Mesenchymal stem cell (in vitro differentiated cells and primary cell): Measurements from ENCODE around the gene CRK.
"Not testable (repeated sequence)": the region's sequence is repeated elsewhere in the genome, so short reads cannot be mapped to it uniquely, and the experiment has no call there.

ENCODE experiments used
- DNase-seq: peaks from one replicate; pipeline ENCODE4 v3.0.0-alpha.2; 2013
- H2AFZ ChIP-seq: one replicate; pipeline ENCODE4 v1.6.1; 2013; ENCODE audit warnings: low read depth, mild to moderate bottlenecking, control low read depth, inconsistent platforms, low read length, moderate library complexity
- H2AK5ac ChIP-seq: 2 replicates; pipeline ENCODE4 v1.6.1; 2013; ENCODE audit warnings: low read length, moderate library complexity, mild to moderate bottlenecking, inconsistent platforms; ENCODE audit not compliant: severe bottlenecking
- H2BK120ac ChIP-seq: one replicate; pipeline ENCODE4 v1.6.1; 2013; ENCODE audit warnings: low read depth, mild to moderate bottlenecking, inconsistent platforms, low read length, moderate library complexity
- H2BK12ac ChIP-seq, 2 experiments: one replicate each; pipeline ENCODE4 v1.6.1; 2013; ENCODE audit warnings: inconsistent platforms in 2 of 2, low read length in 2 of 2, mild to moderate bottlenecking in 2 of 2, moderate library complexity in 2 of 2, control low read depth in 1 of 2
- H2BK15ac ChIP-seq: one replicate; pipeline ENCODE4 v1.6.1; 2013; ENCODE audit warnings: mild to moderate bottlenecking, low read depth, inconsistent platforms; ENCODE audit not compliant: poor library complexity, severe bottlenecking
- H2BK5ac ChIP-seq: 2 replicates; pipeline ENCODE4 v1.6.1; 2013; ENCODE audit warnings: low read depth, mild to moderate bottlenecking, low read length, control low read depth, inconsistent platforms; ENCODE audit not compliant: poor library complexity, severe bottlenecking
- H3K14ac ChIP-seq, 2 experiments: one replicate each; pipeline ENCODE4 v1.6.1; 2013; ENCODE audit warnings: inconsistent platforms in 2 of 2, low read length in 2 of 2, control low read depth in 1 of 2, mild to moderate bottlenecking in 1 of 2, moderate library complexity in 1 of 2
- H3K18ac ChIP-seq, 2 experiments: one replicate each; pipeline ENCODE4 v1.6.1; 2013; ENCODE audit warnings: inconsistent platforms in 2 of 2, low read length in 2 of 2, control low read depth in 1 of 2, low read depth in 1 of 2, mild to moderate bottlenecking in 1 of 2
- H3K23ac ChIP-seq, 2 experiments: one replicate each; pipeline ENCODE4 v1.6.1; 2013; ENCODE audit warnings: inconsistent platforms in 2 of 2, low read length in 2 of 2, mild to moderate bottlenecking in 2 of 2, moderate library complexity in 2 of 2, control low read depth in 1 of 2
- H3K27ac ChIP-seq: 2 replicates; pipeline ENCODE4 v1.5.1; 2013; ENCODE audit warnings: mild to moderate bottlenecking, moderate library complexity, low read length, control low read depth, inconsistent platforms; ENCODE audit not compliant: poor library complexity, severe bottlenecking
- H3K27me3 ChIP-seq, 2 experiments: 2 replicates each; pipeline versions ENCODE4 v1.6.1 to v1.7.0; 2013; ENCODE audit warnings: low read length in 2 of 2, mild to moderate bottlenecking in 2 of 2, moderate library complexity in 2 of 2, control low read depth in 1 of 2, inconsistent platforms in 1 of 2; ENCODE audit not compliant: control insufficient read depth in 1 of 2, insufficient read depth in 1 of 2
- H3K36me3 ChIP-seq, 2 experiments: 2 replicates each; pipeline versions ENCODE4 v1.6.1 to v1.7.0; 2013; ENCODE audit warnings: low read length in 2 of 2, control low read depth in 1 of 2, inconsistent platforms in 1 of 2, low read depth in 1 of 2, mild to moderate bottlenecking in 1 of 2; ENCODE audit not compliant: insufficient read depth in 2 of 2, control insufficient read depth in 1 of 2
- H3K4ac ChIP-seq, 2 experiments: one replicate each; pipeline ENCODE4 v1.6.1; 2013; ENCODE audit warnings: inconsistent platforms in 2 of 2, low read length in 2 of 2, mild to moderate bottlenecking in 2 of 2, moderate library complexity in 2 of 2, control low read depth in 1 of 2, low read depth in 1 of 2
- H3K4me1 ChIP-seq: 2 replicates; pipeline ENCODE4 v1.6.1; 2013; ENCODE audit warnings: low read depth, low read length, control low read depth; ENCODE audit not compliant: control insufficient read depth, insufficient read depth
- H3K4me2 ChIP-seq: 2 replicates; pipeline ENCODE4 v1.6.1; 2013; ENCODE audit warnings: low read length, mild to moderate bottlenecking, inconsistent platforms; ENCODE audit not compliant: poor library complexity, severe bottlenecking
- H3K4me3 ChIP-seq, 2 experiments: 2 replicates each; pipeline versions ENCODE4 v1.5.1 to v1.7.0; 2013; ENCODE audit warnings: low read length in 2 of 2, mild to moderate bottlenecking in 2 of 2, control low read depth in 1 of 2, low read depth in 1 of 2; ENCODE audit not compliant: insufficient read depth in 1 of 2
- H3K79me1 ChIP-seq: replicated peaks from 2 replicates; pipeline ENCODE4 v1.6.1; 2013; ENCODE audit warnings: mild to moderate bottlenecking, control low read depth, low read length, inconsistent platforms; ENCODE audit not compliant: poor library complexity, severe bottlenecking
- H3K9ac ChIP-seq: 2 replicates; pipeline ENCODE4 v1.7.0; 2013; ENCODE audit warnings: mild to moderate bottlenecking, low read length, moderate library complexity
- H3K9me3 ChIP-seq: 2 replicates; pipeline ENCODE4 v1.7.0; 2013; ENCODE audit warnings: mild to moderate bottlenecking, low read length; ENCODE audit not compliant: control insufficient read depth
- H4K8ac ChIP-seq: one replicate; pipeline ENCODE4 v1.6.1; 2013; ENCODE audit warnings: inconsistent platforms, mild to moderate bottlenecking, low read length, moderate library complexity
- H4K91ac ChIP-seq: one replicate; pipeline ENCODE4 v1.6.1; 2013; ENCODE audit warnings: mild to moderate bottlenecking, low read length, inconsistent platforms
- WGBS: methylation state at CpG from one replicate; pipeline ENCODE4 v1.1.7; 2013; ENCODE audit warnings: mixed read lengths; 5-methylcytosine and 5-hydroxymethylcytosine counted together

The CRK gene

GRCh38 chr17:1398931-1399678 lies 56.9 kb downstream of the CRK start:
- Histone ChIP-seq H2AFZ (no peak overlapping the region), H3K4me2 (peak overlapping the region; percentile 87), H3K27me3 (no peaks in the 10 kb centered on the region), H2AK5ac (peak overlapping the region; percentile 95), H3K4me3 (peak overlapping the region; percentile 85 to 98), H3K9me3 (no peaks in the 10 kb centered on the region), H3K27ac (peak overlapping the region; percentile 96), H3K9ac (peak overlapping the region; percentile 94), H2BK15ac (peak overlapping the region; percentile 94), H3K4me1 (peaks cover 9% of the 10 kb centered on the region), H3K36me3 (peaks cover 6 to 10% of the 10 kb centered on the region in 2 experiments), H4K91ac (peak overlapping the region; percentile 84), H4K8ac (peak overlapping the region; percentile 82), H2BK5ac (peak overlapping the region; percentile 39), H3K14ac (peak overlapping the region in 1 of 2 experiments; percentile 56), H2BK12ac (no peak overlapping the region), H3K79me1 (peaks cover 2% of the 10 kb centered on the region), H3K23ac (no peak overlapping the region), H2BK120ac (peak overlapping the region; percentile 97), H3K18ac (peak overlapping the region; percentile 90 to 100), H3K4ac (peak overlapping the region; percentile 45 to 99)
- DNase-seq, result peak; percentile 65
- WGBS, result under 1% methylated on average over 37 of the region's 41 CpGs

- no peak overlapping the region for H3K18ac ChIP-seq
These were observed 58.0 kb downstream of the CRK start for GRCh38 chr17:1398028-1398427.

GRCh38 chr17:1395876-1396665 lies 60.0 kb downstream of the CRK start:
- H2BK5ac ChIP-seq, DNase-seq, H3K9ac ChIP-seq, H3K27me3 ChIP-seq, H3K79me1 ChIP-seq, H2BK15ac ChIP-seq, H2AK5ac ChIP-seq, H3K4ac ChIP-seq, H3K14ac ChIP-seq, H2BK12ac ChIP-seq, H2AFZ ChIP-seq, H3K23ac ChIP-seq, H3K4me3 ChIP-seq, H3K18ac ChIP-seq, H4K8ac ChIP-seq, H3K27ac ChIP-seq, H3K9me3 ChIP-seq, H4K91ac ChIP-seq, H3K4me2 ChIP-seq, H2BK120ac ChIP-seq: not testable (repeated sequence)
- peaks cover 20% of the 10 kb centered on the region for H3K4me1 ChIP-seq
- peaks cover 6 to 10% of the 10 kb centered on the region in 2 experiments for H3K36me3 ChIP-seq
- 96% methylated on average over 26 of the region's 26 CpGs for WGBS

More at GRCh38 chr17:1398028-1398427, 58.0 kb downstream of the CRK start:
- no peak overlapping the region for H3K4ac ChIP-seq
- H2BK15ac ChIP-seq, result no peak overlapping the region
- no peak overlapping the region for H3K27ac ChIP-seq
- H2AK5ac ChIP-seq, result no peak overlapping the region
- H3K9ac ChIP-seq, result peak overlapping the region; percentile 94
- H3K14ac ChIP-seq, result no peak overlapping the region
- H3K9me3 ChIP-seq, result no peaks in the 10 kb centered on the region
- whole genome bisulfite sequencing, result no CpG with 5 or more reads among the region's 2 CpGs
- no peak overlapping the region for H2BK5ac ChIP-seq
- H2BK120ac ChIP-seq, result no peak overlapping the region
- no peak overlapping the region for H2BK12ac ChIP-seq
- peaks cover 12% of the 10 kb centered on the region for H3K4me1 ChIP-seq
- no peak for DNase-seq
- no peak overlapping the region for H3K23ac ChIP-seq
- no peak overlapping the region for H4K8ac ChIP-seq
- peak overlapping the region in 1 of 2 experiments; percentile 85 for H3K4me3 ChIP-seq
- peak overlapping the region; percentile 72 for H3K4me2 ChIP-seq
- no peak overlapping the region for H2AFZ ChIP-seq
- no peak overlapping the region for H4K91ac ChIP-seq
- no peaks in the 10 kb centered on the region for H3K27me3 ChIP-seq
- H3K79me1 ChIP-seq, result peaks cover 2% of the 10 kb centered on the region
- peaks cover 6 to 10% of the 10 kb centered on the region in 2 experiments for H3K36me3 ChIP-seq

- Histone ChIP-seq H2AK5ac (no peak overlapping the region), H3K23ac (no peak overlapping the region), H3K14ac (no peak overlapping the region), H3K27me3 (no peaks in the 10 kb centered on the region), H3K36me3 (peaks cover 6 to 11% of the 10 kb centered on the region in 2 experiments), H3K9ac (no peak overlapping the region), H3K4me2 (no peak overlapping the region), H3K9me3 (no peaks in the 10 kb centered on the region), H4K8ac (no peak overlapping the region), H3K4me3 (no peak overlapping the region), H3K27ac (peak overlapping the region; percentile 14), H4K91ac (no peak overlapping the region), H3K79me1 (no peaks in the 10 kb centered on the region), H2BK12ac (no peak overlapping the region), H3K4me1 (peaks cover 25% of the 10 kb centered on the region), H2BK5ac (peak overlapping the region; percentile 8), H2AFZ (no peak overlapping the region), H3K4ac (no peak overlapping the region), H2BK15ac (no peak overlapping the region), H2BK120ac (no peak overlapping the region), H3K18ac (no peak overlapping the region)
- WGBS, result 95% methylated on average over 9 of the region's 9 CpGs
- DNase-seq, result no peak
These were observed 64.5 kb downstream of the CRK start for GRCh38 chr17:1391577-1391976.
